Measurements from ENCODE around the gene WDR38.
A peak's percentile ranks its signal among the peaks of the same experiment; 100 is the strongest.

The WDR38 gene

DNA sequence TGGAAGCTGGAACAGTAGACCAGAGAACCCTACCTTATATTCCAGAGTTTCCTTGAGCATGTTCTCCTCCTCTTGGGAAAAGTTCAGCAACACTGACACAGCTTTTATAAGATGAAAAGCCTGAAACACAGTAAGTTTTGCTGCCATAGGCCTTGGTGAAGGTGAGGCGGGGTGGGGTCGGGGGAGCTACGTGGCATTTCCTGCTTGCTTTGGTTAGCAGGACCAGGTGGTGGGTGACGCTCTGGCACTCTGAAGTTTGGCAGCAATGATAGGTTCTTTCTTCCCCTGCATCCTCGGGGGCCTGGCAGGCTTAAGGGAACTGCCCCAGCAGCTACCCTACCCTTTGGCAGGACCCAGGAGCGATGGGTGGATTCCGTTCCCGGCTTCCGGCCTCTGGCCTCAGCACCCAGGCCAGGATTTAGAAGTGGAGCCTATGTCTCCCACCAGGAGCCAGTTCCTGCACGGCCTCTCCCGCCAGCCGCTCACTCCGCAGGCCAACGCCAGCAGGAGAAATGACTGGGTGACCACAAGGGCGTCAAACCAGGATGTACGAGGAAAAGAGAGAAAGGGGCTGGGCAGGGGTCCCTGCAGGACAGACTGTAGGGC is 28.0 kb downstream of the WDR38 start:
- TF ChIP-seq, protein P1, sequence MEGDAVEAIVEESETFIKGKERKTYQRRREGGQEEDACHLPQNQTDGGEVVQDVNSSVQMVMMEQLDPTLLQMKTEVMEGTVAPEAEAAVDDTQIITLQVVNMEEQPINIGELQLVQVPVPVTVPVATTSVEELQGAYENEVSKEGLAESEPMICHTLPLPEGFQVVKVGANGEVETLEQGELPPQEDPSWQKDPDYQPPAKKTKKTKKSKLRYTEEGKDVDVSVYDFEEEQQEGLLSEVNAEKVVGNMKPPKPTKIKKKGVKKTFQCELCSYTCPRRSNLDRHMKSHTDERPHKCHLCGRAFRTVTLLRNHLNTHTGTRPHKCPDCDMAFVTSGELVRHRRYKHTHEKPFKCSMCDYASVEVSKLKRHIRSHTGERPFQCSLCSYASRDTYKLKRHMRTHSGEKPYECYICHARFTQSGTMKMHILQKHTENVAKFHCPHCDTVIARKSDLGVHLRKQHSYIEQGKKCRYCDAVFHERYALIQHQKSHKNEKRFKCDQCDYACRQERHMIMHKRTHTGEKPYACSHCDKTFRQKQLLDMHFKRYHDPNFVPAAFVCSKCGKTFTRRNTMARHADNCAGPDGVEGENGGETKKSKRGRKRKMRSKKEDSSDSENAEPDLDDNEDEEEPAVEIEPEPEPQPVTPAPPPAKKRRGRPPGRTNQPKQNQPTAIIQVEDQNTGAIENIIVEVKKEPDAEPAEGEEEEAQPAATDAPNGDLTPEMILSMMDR (IDR thresholded peaks at IDR 0.05; ENCODE audit: low read depth, low read length) = no peak
- no peak overlapping the region for H3K4me3 ChIP-seq (ENCODE audit: low read depth, low read length)
- in situ Hi-C loops (cut with HindIII; ENCODE audit: low sequenced_read_pairs) = no loop called here
- DNase-seq (ENCODE audit: low read depth, low spot score) = no peak

DNA sequence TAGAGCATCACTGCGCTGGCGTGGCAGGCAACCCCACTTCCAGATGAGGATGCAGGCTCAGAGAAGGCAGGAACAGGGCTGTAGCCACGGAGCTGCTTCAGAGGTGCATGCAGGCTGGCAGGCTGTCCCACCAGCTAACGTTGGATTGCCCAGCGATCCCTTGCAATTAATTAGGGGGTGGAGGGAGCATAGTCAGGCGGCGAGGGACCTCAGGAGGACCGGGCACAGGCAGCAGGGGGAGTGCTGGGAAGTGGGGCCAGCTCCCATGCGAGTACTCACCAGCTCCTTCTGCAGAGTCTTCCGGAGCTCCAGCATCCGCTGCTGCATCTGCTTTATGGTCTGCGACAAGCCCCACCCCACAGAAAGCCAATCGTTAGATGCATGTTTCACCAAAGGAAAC is 29.0 kb downstream of the WDR38 start:
- no peak overlapping the region for H3K4me3 ChIP-seq (ENCODE audit: low read depth, low read length)
- TF ChIP-seq, protein P1 (IDR thresholded peaks at IDR 0.05; ENCODE audit: low read depth, low read length) = no peak
- in situ Hi-C loops (cut with HindIII; ENCODE audit: low sequenced_read_pairs) = no loop called here
- no peak for DNase-seq (ENCODE audit: low read depth, low spot score)

DNA sequence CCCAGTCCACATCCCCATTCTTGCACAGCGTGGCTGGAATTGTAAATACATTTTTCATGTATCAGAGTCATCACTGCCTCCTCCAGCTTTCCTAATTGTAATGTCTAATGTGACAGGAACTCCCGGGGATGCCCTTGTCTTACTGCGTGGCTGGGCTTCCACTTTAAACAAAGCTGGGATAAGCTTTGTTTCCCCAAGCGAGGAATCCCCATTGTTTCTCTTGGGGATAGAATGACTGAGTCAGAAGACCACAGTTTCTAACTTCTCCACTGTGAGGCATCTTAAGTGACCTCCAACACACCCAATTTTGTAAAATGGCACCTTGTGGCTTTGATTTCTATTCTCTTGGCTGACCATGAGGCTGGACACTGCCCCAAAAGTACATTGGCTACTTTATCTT is 31.1 kb downstream of the WDR38 start:
- TF ChIP-seq, protein P1 (IDR thresholded peaks at IDR 0.05; ENCODE audit: low read depth, low read length) = no peak
- peak; percentile 37 for DNase-seq (ENCODE audit: low read depth, low spot score)
- no peak overlapping the region for H3K4me3 ChIP-seq (ENCODE audit: low read depth, low read length)
- in situ Hi-C loops (cut with HindIII; ENCODE audit: low sequenced_read_pairs) = no loop called here

DNA sequence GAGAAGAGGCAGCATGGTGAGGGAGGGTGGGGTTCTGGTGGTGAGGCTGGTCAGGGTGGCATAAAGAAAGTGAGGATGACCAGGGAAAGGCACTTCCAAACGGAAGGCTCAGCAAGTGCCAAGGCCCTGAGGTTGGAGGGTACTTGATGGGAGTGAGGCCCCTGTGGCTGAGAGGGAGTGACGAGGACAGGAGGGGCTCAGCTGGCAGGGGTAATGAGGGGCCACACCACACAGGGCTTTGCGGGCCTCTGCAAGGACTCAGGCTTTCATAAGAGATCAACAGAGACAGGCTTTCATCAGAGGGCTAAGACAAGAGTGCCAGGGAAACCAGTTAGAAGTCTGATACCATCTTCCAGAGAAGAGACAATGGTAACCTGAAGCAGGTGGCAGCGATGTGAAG is 32.3 kb downstream of the WDR38 start:
- no peak overlapping the region for H3K4me3 ChIP-seq (ENCODE audit: low read depth, low read length)
- TF ChIP-seq, protein P1 (IDR thresholded peaks at IDR 0.05; ENCODE audit: low read depth, low read length) = no peak
- no peak for DNase-seq (ENCODE audit: low read depth, low spot score)
- in situ Hi-C loops (cut with HindIII; ENCODE audit: low sequenced_read_pairs) = no loop called here

DNA sequence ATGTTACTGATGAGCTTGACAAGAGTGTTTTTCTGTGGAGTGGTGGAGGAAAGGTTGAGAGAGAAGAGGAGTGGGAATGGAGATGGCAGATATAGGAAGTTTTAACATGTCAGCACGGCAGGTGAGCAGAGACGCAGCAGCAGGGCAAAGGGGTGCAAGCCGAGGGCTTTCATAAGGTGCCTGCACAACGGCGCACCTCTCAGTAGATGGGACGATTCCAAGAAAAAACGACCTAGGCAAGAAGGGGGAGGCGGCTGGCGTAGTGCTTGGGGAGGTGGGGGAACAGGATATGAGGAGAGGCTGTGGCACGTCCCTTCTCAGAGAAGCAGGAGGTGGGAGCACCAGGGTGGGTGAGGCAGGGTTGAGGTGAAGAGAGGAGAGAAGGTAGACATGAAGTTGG is 33.2 kb downstream of the WDR38 start:
- DNase-seq (ENCODE audit: low read depth, low spot score) = no peak
- in situ Hi-C loops (cut with HindIII; ENCODE audit: low sequenced_read_pairs) = no loop called here
- TF ChIP-seq, protein P1 (IDR thresholded peaks at IDR 0.05; ENCODE audit: low read depth, low read length) = no peak
- no peak overlapping the region for H3K4me3 ChIP-seq (ENCODE audit: low read depth, low read length)

DNA sequence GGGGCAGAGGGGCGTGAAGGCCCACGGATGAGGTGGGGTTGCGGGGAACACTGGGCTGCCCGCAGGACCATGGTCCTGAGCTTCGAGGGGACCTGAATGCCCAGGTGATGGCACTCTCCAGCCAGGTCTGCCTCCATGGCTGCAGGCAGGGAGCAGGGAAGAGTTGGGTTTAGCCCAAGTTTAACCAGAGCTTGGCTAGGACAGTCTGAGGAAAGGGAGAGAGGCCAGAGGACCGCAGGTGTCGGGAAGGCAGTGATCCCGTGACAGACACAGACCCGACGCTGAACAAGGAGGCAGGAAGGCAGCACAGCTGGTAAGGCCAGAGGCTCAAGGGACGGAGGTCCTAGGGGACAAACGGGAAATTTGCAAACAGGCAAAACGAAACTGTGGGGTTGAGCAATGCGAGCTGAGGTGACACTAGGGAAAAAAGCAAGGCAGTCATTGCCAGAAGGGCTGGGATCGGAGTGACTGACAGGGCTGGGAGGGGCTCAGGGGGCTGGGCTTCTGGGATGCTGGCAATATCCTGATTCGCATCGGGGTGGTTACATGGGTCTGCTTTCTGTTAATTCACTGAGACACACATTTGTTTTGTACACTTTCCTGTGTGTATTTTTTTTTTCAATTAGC is 33.7 kb downstream of the WDR38 start:
- DNase-seq (ENCODE audit: low read depth, low spot score) = no peak
- no peak overlapping the region for H3K4me3 ChIP-seq (ENCODE audit: low read depth, low read length)
- in situ Hi-C loops (cut with HindIII; ENCODE audit: low sequenced_read_pairs) = no loop called here
- TF ChIP-seq, protein P1 (IDR thresholded peaks at IDR 0.05; ENCODE audit: low read depth, low read length) = no peak

Data from astrocyte of the spinal cord (primary cell).